ENCODE results near the gene KIAA1671. TPM values are rescaled to one million over a fixed set of nuclear protein-coding genes. Genes with fewer than 3 reads are reported as not detected.

KIAA1671 gene
- polyA plus RNA-seq, 1 of the 3 experiments (the other 2 are of a cell fraction) = 7.4 TPM

DNA sequence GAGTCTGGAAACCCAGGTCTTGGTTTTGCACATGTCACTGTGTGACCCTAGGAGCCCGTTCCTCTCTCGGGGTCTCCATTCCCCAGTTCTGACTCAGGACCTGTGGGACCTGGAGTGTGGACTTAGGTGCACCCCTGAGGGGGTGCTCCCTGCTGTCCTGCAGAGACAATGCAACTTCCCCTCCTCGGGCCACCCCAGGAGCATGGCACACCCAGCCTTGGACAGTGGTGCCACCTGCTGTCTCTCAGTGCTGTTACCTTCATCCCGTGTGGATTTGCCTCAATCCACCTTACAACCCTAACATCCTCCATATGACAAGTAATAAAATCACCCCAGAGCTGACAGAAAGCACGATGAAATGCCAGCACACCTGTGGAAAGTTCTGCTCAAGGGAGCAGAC is 219.6 kb downstream of the KIAA1671 start:
- 87% methylated on average over 5 of the region's 5 CpGs for WGBS (ENCODE audit: low lambda C conversion rate)
- Histone ChIP-seq H3K9ac (no peak overlapping the region), H3F3A (replicated peaks; ENCODE audit: insufficient read depth) (no peaks in the 10 kb centered on the region), H3K4me2 (no peak overlapping the region), H3K4me1 (ENCODE audit: control insufficient read depth in 1 of 2, insufficient read depth in 2 of 2, low read depth in 1 of 2, low read length in 1 of 2) (no peaks in the 10 kb centered on the region; a peak in 1 of 4 replicates), H3K4me3 (ENCODE audit: low read depth in 2 of 2, low read length in 1 of 2) (no peak overlapping the region), H4K20me1 (ENCODE audit: insufficient read depth) (no peaks in the 10 kb centered on the region), H3K36me3 (replicated peaks in 1 of 2; ENCODE audit: control insufficient read depth in 1 of 2, insufficient read depth in 2 of 2, low read length in 1 of 2) (peaks cover 10 to 32% of the 10 kb centered on the region in 2 experiments), H3K27ac (ENCODE audit: low read depth in 2 of 2, low read length in 1 of 2) (no peak overlapping the region), H3K27me3 (ENCODE audit: insufficient read depth) (no peaks in the 10 kb centered on the region), H3K79me2 (ENCODE audit: insufficient read depth) (no peaks in the 10 kb centered on the region), H3K9me3 (no peaks in the 10 kb centered on the region), H2AFZ (ENCODE audit: low read depth) (no peak overlapping the region), H3K9me2 (no peaks in the 10 kb centered on the region)
- TF ChIP-seq, protein P1, sequence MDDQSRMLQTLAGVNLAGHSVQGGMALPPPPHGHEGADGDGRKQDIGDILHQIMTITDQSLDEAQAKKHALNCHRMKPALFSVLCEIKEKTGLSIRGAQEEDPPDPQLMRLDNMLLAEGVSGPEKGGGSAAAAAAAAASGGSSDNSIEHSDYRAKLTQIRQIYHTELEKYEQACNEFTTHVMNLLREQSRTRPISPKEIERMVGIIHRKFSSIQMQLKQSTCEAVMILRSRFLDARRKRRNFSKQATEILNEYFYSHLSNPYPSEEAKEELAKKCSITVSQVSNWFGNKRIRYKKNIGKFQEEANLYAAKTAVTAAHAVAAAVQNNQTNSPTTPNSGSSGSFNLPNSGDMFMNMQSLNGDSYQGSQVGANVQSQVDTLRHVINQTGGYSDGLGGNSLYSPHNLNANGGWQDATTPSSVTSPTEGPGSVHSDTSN (IDR thresholded peaks at IDR 0.05) = no peak
- TF ChIP-seq, protein P2, sequence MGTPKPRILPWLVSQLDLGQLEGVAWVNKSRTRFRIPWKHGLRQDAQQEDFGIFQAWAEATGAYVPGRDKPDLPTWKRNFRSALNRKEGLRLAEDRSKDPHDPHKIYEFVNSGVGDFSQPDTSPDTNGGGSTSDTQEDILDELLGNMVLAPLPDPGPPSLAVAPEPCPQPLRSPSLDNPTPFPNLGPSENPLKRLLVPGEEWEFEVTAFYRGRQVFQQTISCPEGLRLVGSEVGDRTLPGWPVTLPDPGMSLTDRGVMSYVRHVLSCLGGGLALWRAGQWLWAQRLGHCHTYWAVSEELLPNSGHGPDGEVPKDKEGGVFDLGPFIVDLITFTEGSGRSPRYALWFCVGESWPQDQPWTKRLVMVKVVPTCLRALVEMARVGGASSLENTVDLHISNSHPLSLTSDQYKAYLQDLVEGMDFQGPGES (IDR thresholded peaks at IDR 0.05; ENCODE audit: low read depth, low read length) = no peak
- TF ChIP-seq, protein P3, sequence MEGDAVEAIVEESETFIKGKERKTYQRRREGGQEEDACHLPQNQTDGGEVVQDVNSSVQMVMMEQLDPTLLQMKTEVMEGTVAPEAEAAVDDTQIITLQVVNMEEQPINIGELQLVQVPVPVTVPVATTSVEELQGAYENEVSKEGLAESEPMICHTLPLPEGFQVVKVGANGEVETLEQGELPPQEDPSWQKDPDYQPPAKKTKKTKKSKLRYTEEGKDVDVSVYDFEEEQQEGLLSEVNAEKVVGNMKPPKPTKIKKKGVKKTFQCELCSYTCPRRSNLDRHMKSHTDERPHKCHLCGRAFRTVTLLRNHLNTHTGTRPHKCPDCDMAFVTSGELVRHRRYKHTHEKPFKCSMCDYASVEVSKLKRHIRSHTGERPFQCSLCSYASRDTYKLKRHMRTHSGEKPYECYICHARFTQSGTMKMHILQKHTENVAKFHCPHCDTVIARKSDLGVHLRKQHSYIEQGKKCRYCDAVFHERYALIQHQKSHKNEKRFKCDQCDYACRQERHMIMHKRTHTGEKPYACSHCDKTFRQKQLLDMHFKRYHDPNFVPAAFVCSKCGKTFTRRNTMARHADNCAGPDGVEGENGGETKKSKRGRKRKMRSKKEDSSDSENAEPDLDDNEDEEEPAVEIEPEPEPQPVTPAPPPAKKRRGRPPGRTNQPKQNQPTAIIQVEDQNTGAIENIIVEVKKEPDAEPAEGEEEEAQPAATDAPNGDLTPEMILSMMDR (IDR thresholded peaks at IDR 0.05) = peak; percentile 33
- TF ChIP-seq ELF1 (IDR thresholded peaks at IDR 0.05) (no peak), SMC3 (IDR thresholded peaks at IDR 0.05; ENCODE audit: low read depth, low read length) (peak; percentile 48), TCF12 (IDR thresholded peaks at IDR 0.05) (no peak), FOXJ3 (CRISPR knock-in tag; IDR thresholded peaks at IDR 0.05) (no peak), RAD21 (IDR thresholded peaks at IDR 0.05; ENCODE audit: low read length) (peak; percentile 55)
- TF ChIP-seq, protein P4, sequence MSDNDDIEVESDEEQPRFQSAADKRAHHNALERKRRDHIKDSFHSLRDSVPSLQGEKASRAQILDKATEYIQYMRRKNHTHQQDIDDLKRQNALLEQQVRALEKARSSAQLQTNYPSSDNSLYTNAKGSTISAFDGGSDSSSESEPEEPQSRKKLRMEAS (IDR thresholded peaks at IDR 0.05; ENCODE audit: low read depth) = no peak
- ChIA-PET CTCF (interaction anchor here (0.8 to 1.9 kb wide), 4 partner anchors 30 to 90 kb away, joined by 3 to 6 read pairs (median 4); no protein-coding TSS in a partner anchor), POLR2A (no interaction called here)
- DNase-seq = peak; percentile 49

DNA sequence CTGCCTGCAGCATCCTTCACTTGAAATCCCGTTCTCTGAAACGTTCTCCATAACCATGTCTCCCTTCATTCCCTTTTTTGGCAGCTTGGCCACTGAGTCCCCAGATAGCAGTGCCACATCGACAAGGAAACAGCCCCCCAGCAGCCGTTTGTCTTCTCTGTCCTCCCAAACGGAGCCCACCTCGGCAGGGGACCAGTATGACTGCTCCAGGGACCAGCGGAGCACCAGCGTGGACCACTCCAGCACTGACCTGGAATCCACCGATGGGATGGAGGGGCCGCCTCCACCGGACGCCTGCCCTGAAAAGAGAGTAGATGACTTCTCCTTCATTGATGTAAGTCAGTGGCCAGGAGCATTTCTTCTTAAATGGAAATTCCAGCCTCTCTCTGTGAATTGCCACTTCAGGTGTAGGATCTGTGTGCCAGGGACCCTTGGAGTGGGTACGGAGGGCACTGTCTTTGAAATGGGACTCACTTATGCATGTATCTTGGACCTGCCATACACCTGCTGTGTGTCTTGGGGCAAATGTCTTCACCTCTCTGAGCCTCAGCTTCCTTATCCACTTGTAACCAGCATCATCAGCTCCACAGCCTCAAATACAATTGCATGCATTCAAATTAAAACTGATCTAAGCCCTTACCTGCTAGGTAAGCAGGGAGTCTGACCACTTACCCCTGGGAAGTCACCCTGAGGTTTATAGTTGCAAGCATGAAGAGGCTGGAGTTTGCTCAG is 221.8 kb downstream of the KIAA1671 start:
- 96% methylated on average over 13 of the region's 13 CpGs for WGBS (ENCODE audit: low lambda C conversion rate)
- no peaks in the 10 kb centered on the region for H3F3A ChIP-seq (replicated peaks; ENCODE audit: insufficient read depth)
- H3K9me2 ChIP-seq = no peaks in the 10 kb centered on the region
- H2AFZ ChIP-seq (ENCODE audit: low read depth) = no peak overlapping the region
- H3K27ac ChIP-seq (ENCODE audit: low read depth in 2 of 2, low read length in 1 of 2) = no peak overlapping the region
- H3K4me1 ChIP-seq (ENCODE audit: control insufficient read depth in 1 of 2, insufficient read depth in 2 of 2, low read depth in 1 of 2, low read length in 1 of 2) = no peaks in the 10 kb centered on the region; a peak in 1 of 4 replicates
- DNase-seq = no peak
- no peaks in the 10 kb centered on the region for H4K20me1 ChIP-seq (ENCODE audit: insufficient read depth)
- no peak overlapping the region for H3K9ac ChIP-seq
- peaks cover 11 to 38% of the 10 kb centered on the region in 2 experiments for H3K36me3 ChIP-seq (replicated peaks in 1 of 2; ENCODE audit: control insufficient read depth in 1 of 2, insufficient read depth in 2 of 2, low read length in 1 of 2)
- POLR2A ChIA-PET = no interaction called here
- H3K4me2 ChIP-seq = no peak overlapping the region
- TF ChIP-seq YY1 (IDR thresholded peaks at IDR 0.05; ENCODE audit: low read depth) (no peak), NRF1 (IDR thresholded peaks at IDR 0.05; ENCODE audit: low read depth, low read length) (no peak), CHD2 (IDR thresholded peaks at IDR 0.05; ENCODE audit: low read length, partially characterized antibody) (no peak), TEAD4 (IDR thresholded peaks at IDR 0.05; ENCODE audit: borderline replicate concordance, insufficient read depth) (no peak), TAF1 (IDR thresholded peaks at IDR 0.05; ENCODE audit: borderline replicate concordance, low read depth, low read length) (no peak), GABPA (IDR thresholded peaks at IDR 0.05; ENCODE audit: low read depth) (no peak)
- TF ChIP-seq, protein P1 (IDR thresholded peaks at IDR 0.05) = no peak
- CTCF ChIA-PET = interaction anchor here (1.2 kb wide), 1 partner anchor 28 kb away, joined by 4 read pairs; no protein-coding TSS in a partner anchor
- no peaks in the 10 kb centered on the region for H3K79me2 ChIP-seq (ENCODE audit: insufficient read depth)
- 0 out of 2 replicates have a peak, but pooled peaks cover under 1% of the 10 kb centered on the region for H3K9me3 ChIP-seq
- no peak overlapping the region for H3K4me3 ChIP-seq (ENCODE audit: low read depth in 2 of 2, low read length in 1 of 2)
- no peaks in the 10 kb centered on the region for H3K27me3 ChIP-seq (ENCODE audit: insufficient read depth)
